Measurements from ENCODE around the gene MACROD2. TPM values are rescaled to one million over a fixed set of nuclear protein-coding genes. Genes with fewer than 3 reads are reported as not detected.

The MACROD2 gene
- polyA plus RNA-seq, 1 donor from 2014 or later, result 23.2 TPM

GRCh38 chr20:14288341-14289330, 293.3 kb downstream of the MACROD2 start:
- Histone ChIP-seq H2AFZ (ENCODE audit: low read depth, low read length) (no peak overlapping the region), H3K27ac (ENCODE audit: low read length) (no peak overlapping the region), H3K9ac (ENCODE audit: low read length) (no peak overlapping the region), H3K9me2 (ENCODE audit: insufficient read depth, low read length) (no peaks in the 10 kb centered on the region), H4K20me1 (ENCODE audit: insufficient read depth) (no peaks in the 10 kb centered on the region), H3K4me2 (ENCODE audit: low read length) (no peak overlapping the region), H3F3A (ENCODE audit: insufficient read depth, low read length, poor library complexity, severe bottlenecking) (no peaks in the 10 kb centered on the region), H3K79me2 (replicated peaks; ENCODE audit: insufficient read depth, low read length) (no peaks in the 10 kb centered on the region), H3K4me3 (ENCODE audit: low read length) (no peak overlapping the region), H3K9me3 (ENCODE audit: low read length) (no peaks in the 10 kb centered on the region), H3K36me3 (ENCODE audit: insufficient read depth, low read length) (no peaks in the 10 kb centered on the region), H3K27me3 (ENCODE audit: insufficient read depth, low read depth, low read length) (no peaks in the 10 kb centered on the region)
- TF ChIP-seq TAF1 (IDR thresholded peaks at IDR 0.05; ENCODE audit: low read depth) (no peak), RAD21 (conservative IDR thresholded peaks at IDR 0.05) (no peak), SMC3 (conservative IDR thresholded peaks at IDR 0.05; ENCODE audit: poor library complexity) (no peak), MXI1 (conservative IDR thresholded peaks at IDR 0.05; ENCODE audit: poor library complexity, severe bottlenecking) (no peak), POLR2AphosphoS5 (IDR thresholded peaks at IDR 0.05) (no peak)

GRCh38 chr20:14291502-14291901, 296.2 kb downstream of the MACROD2 start:
- Histone ChIP-seq H3K9me2 (ENCODE audit: insufficient read depth, low read length) (no peaks in the 10 kb centered on the region), H3K36me3 (ENCODE audit: insufficient read depth, low read length) (no peaks in the 10 kb centered on the region), H3K27me3 (ENCODE audit: insufficient read depth, low read depth, low read length) (no peaks in the 10 kb centered on the region), H3K79me2 (replicated peaks; ENCODE audit: insufficient read depth, low read length) (no peaks in the 10 kb centered on the region), H3F3A (ENCODE audit: insufficient read depth, low read length, poor library complexity, severe bottlenecking) (no peaks in the 10 kb centered on the region), H3K9me3 (ENCODE audit: low read length) (no peaks in the 10 kb centered on the region), H2AFZ (ENCODE audit: low read depth, low read length) (no peak overlapping the region), H3K4me3 (ENCODE audit: low read length) (no peak overlapping the region), H4K20me1 (ENCODE audit: insufficient read depth) (no peaks in the 10 kb centered on the region), H3K27ac (ENCODE audit: low read length) (no peak overlapping the region), H3K4me2 (ENCODE audit: low read length) (no peak overlapping the region), H3K9ac (ENCODE audit: low read length) (no peak overlapping the region)
- TF ChIP-seq EP300 (conservative IDR thresholded peaks at IDR 0.05; ENCODE audit: poor library complexity, severe bottlenecking) (no peak), REST (IDR thresholded peaks at IDR 0.05; ENCODE audit: borderline replicate concordance) (no peak), MXI1 (conservative IDR thresholded peaks at IDR 0.05; ENCODE audit: poor library complexity, severe bottlenecking) (no peak), POLR2AphosphoS5 (IDR thresholded peaks at IDR 0.05) (no peak), RAD21 (conservative IDR thresholded peaks at IDR 0.05) (no peak), EZH2 (IDR thresholded peaks at IDR 0.05; ENCODE audit: borderline replicate concordance, insufficient read depth, low read length, poor library complexity, severe bottlenecking) (no peak)

- Histone ChIP-seq H3K9ac (ENCODE audit: low read length) (no peak overlapping the region), H3K79me2 (replicated peaks; ENCODE audit: insufficient read depth, low read length) (no peaks in the 10 kb centered on the region), H2AFZ (ENCODE audit: low read depth, low read length) (no peak overlapping the region), H3K9me3 (ENCODE audit: low read length) (no peaks in the 10 kb centered on the region), H3K9me2 (ENCODE audit: insufficient read depth, low read length) (no peaks in the 10 kb centered on the region), H3K27ac (ENCODE audit: low read length) (no peak overlapping the region), H4K20me1 (ENCODE audit: insufficient read depth) (no peaks in the 10 kb centered on the region), H3F3A (ENCODE audit: insufficient read depth, low read length, poor library complexity, severe bottlenecking) (no peaks in the 10 kb centered on the region), H3K4me3 (ENCODE audit: low read length) (no peak overlapping the region), H3K36me3 (ENCODE audit: insufficient read depth, low read length) (no peaks in the 10 kb centered on the region), H3K27me3 (ENCODE audit: insufficient read depth, low read depth, low read length) (no peaks in the 10 kb centered on the region), H3K4me2 (ENCODE audit: low read length) (no peak overlapping the region)
- TF ChIP-seq REST (IDR thresholded peaks at IDR 0.05; ENCODE audit: borderline replicate concordance), result no peak
Observed at GRCh38 chr20:14295238-14295637, 299.9 kb downstream of the MACROD2 start.
